Activated T-cell treated with anti-CD3 and anti-CD28 coated beads for 24 hours (primary cell): ENCODE results near the gene ASCC1.
"Not testable (repeated sequence)": the region's sequence is repeated elsewhere in the genome, so short reads cannot be mapped to it uniquely, and the experiment has no call there.

Source experiments
- DNase-seq: peaks from one replicate; pipeline ENCODE4 v3.0.0-alpha.2; 2020; ENCODE audit warnings: low read depth

ASCC1 gene

DNA sequence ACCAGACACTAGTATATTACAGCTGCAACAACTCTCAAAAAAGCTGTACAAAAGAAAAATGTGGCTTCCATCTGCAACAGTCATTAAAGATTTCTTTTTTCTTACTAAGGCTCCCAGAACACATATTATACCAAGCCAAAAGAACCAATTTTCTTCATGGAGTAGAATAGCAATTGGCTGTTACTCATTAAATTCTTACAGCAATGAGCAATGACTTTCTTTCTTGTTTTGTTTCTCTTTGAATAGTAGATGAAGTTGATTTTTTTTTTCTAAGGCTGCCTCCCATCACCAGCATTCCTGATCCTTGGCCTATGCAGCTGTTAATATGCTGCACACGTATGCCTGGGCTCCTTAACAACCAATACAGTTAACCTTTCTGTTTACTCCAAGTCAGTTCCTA, 91.1 kb downstream of the ASCC1 start:
- DNase-seq: no peak

DNA sequence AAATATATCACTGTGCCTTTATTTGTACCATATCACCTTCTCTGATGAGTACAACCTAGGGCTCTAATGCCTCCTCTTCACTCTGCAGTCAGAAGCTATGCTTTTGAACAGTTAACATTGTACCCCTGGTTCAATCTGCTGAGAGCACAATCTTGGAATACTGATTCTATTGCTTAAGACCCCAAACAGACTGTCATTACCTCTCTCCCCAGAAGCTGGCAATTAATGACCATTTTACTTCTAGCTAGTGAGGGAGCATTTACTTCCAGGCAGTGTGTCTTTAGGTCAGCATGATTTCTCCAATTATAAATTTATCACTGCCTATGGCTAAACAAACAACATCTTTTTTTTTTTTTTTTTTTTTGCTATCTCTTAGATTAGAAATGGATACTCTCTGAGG, 91.7 kb downstream of the ASCC1 start:
- DNase-seq: no peak

DNA sequence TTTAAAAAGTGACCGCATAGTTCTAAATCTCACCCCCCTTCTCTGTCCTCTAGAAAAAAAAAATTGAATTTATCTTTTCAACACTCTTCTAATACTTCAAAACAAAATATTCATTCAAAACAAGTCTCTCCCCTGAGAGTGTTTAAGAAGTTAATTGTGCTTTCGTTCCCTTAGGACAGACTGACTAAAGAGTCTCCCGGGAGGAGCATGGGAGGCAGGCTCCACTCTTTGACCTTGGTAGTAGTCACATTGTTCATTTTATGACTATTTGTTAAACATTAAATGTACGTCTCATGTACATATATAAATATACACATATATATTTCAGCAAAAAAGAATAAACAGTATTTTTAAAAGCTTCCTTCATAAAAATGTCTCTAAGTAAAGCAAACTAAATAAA, 92.5 kb downstream of the ASCC1 start:
- no peak for DNase-seq

DNA sequence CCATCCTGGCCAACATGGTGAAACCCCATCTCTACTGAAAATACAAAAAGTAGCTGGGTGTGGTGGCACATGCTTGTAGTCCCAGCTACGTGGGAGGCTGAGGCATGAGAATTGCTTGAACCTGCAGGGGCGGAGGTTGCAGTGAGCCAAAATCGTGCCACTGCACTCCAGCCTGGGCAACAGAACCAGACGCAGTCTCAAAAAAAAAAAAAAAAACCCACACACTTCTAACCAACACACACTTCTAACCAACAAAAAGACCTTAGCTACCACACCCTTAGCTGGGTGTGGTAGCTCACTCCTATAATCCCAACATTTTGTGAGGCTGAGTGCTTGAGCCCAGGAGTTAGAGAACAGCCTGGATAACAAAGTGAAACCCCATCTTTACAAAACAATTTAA, 93.9 kb downstream of the ASCC1 start:
- no peak for DNase-seq

DNA sequence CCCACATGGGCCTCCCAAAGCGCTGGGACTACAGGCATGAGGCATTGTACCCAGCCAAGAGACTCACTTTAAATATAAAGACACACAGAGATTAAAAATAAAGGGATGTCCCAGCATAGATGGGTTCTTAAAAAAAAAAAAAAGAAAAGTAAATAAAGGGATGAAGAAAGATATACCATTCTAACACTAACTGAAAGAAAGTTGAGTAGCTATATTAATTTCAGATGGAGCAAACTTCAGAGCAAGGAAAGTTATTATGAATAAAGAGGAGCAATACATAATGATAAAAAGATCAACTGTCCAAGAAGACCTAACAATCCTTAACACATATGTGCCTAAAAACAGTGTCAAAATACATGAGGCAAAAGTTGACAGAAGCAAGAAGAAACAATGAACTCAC, 94.7 kb downstream of the ASCC1 start:
- DNase-seq: no peak

DNA sequence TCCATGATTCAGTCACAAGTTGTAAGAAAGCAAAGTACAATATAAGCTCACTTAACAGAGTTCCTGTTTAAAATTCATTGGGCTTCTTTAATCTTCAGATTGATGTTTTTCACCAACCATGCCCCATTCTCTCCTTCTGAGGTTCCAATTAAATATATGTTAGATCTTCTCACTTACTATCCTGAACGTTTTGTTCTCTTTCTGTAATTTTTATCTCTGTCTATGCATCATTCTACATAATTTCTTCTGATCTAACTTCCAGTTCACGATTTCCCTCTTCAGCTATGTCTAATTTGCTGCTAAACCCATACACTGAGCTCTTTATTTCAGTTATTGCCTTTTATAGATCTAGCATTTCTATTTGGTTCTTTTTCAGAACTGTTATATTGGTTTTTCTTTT, 99.7 kb downstream of the ASCC1 start:
- DNase-seq: no peak

DNA sequence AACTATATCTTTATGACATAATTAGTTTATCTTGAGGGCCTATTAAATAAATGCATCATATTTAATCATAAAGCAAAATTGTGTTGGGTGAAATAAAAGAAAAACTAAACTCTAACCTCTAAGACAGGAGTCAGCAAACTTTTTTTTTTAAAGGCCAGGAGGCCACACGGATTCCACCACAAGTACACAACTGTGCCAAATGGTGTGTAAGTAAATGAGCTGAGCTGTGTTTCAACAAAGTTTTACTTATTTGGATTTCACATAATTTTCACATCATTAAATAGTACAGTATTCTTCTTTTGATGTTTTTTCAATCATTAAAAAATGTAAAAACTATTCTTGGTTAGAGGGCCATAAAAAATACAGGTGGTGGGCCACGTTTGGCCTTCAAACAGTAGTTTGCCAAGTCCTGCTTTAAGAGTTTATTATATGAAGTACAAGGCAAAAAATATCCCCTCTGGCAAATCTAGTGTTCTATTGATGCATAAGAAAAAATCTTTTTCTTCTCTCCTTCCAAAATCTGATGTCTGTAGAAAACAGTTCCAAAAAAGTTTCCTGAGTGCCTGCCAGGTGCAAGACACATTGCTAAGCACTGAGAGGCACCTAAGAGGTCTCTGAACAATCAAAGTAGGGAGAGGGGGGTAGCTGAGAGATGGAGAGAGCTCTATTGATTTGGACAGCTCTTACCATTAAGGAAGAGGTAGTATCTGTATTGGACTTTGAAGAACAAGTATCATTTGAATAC, 101.2 kb downstream of the ASCC1 start:
- no peak for DNase-seq

DNA sequence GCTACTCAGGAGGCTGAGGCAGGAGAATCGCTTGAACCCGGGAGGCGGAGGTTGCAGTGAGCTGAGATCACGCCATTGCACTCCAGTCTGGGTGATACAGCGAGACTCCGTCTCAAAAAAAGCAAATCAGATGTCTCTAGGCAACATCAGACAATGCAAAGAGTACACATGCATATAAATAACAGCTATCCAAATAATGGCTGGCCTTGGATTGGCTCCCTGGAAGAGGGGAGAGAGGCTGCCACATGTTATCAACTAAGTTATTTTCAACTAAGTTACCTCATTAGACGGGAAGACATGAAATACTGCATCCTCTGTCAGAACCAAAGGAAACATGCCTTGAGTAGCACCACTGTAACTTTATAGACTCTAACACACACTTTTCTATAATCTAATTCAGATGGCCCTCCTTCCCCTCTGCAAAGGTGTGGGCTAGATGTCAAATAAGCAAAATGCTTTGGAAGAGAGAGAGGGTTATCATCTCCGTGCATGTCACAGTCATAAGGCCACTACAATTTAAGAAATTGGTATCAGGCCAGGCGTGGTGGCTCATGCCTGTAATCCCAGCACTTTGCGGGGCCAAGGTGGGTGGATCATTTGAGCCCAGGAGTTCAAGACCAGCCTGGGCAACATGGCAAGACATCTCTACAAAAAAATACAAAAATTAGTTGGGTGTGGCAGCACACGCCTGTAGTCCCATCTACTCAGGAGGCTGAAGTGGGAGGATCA, 105.2 kb downstream of the ASCC1 start:
- no peak for DNase-seq

DNA sequence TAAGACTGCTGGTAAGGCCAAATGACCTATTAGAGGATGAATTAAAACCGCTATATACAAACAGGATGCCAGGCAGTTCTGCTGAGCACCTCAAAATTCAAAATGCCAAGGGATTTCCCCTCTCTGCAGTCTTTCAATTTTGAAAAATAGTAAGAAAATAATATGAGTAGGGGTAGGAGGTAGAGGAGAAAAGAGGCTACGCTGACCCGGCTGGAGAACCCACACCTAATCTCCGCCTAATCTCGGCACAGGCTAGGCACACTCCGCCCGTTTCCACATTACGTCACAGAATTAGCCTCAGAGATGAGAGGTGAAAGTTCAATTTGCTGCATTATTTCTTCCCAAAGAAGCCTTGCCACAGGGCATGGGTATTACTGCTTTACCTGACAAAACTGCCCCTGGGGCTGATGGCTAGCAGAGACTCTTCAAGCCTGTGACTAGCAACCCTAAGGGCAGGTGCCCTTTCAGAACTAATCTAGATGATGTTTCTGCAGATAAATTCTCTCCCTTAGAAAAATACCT, 106.4 kb downstream of the ASCC1 start:
- no peak for DNase-seq

DNA sequence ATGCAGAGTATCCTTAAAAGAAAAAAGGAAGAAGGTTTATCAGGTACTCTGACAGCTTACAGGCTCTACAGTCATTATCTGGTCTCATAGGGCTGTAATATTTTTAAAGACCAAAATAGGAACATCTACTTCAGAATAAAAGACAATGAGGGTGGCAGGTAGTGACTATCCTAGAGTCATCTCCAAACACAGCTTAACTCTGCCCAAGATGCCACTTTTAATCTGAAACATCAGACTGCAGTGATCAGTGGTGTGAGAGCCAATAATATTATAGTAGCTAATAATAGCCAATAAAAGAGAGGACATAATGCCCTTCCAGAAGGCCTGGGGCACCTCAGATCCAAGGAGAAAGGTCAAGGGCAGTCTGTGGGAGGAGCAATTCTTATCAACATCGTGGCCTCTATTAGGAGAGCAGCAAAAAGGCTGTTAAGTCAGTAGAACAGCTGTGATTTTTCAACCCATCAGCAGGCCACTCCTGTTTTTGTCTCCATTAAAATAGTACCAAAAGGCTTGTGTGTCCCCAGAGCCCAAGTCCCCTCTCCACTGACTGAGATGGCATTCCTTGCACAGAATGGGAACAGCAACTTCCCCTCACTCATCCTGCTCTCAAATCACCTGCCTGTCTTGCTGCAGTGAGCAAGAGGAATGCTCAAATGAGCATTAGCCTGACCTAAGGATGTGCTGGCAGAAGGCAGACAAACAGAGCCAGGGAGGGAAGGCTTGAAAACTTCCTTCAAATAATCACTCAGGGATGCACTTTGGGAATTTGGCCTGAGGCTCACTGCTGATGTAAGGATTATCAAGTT, 107.0 kb downstream of the ASCC1 start:
- no peak for DNase-seq

DNA sequence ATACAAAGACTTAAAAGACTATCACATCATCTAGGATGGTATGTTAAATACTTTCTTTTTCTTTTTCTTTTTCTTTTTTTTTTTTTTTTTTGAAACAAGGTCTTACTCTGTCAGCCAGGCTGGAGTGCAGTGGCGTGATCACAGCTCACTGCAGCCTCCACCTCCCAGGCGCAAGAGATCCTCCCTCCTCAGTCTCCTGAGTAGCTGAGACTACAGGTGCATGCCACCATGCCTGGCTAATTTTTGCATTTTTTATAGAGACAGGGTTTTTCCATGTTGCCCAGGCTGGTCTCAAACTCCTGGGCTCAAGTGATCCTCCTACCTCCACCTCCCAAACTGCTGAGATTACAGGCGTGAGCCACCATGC, 108.1 kb downstream of the ASCC1 start:
- DNase-seq: not testable (repeated sequence)

DNA sequence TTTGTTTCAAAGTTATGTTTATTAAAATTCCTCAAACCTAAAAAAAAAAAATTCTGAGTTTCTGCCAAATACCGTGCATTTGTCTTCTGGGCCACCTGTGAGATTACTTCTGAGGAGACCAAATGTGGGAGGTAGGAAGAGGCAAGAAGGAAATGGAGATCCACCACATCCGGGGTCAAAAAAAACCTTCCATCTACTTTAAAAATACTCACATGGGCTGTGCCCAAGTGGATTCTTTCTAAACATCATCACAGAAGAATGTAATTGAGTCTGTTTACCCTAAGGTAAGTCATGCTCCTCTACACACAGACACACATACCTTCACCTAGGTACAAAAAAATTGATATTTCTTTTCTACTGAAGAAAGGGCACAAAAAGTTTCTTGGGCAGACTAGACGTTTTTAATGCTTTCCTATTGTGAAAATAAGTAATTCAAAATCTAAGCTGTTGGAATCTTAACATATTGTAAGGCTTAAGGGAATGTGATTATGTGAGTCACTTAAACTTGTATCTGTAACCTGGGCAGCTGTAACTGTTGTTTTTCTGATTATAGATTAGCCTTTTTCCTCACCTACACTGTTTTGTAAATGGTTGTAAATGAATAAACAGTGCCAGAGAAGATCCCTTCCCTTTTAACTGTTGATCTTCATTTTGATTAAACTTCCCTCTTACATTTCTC, 108.6 kb downstream of the ASCC1 start:
- no peak for DNase-seq

DNA sequence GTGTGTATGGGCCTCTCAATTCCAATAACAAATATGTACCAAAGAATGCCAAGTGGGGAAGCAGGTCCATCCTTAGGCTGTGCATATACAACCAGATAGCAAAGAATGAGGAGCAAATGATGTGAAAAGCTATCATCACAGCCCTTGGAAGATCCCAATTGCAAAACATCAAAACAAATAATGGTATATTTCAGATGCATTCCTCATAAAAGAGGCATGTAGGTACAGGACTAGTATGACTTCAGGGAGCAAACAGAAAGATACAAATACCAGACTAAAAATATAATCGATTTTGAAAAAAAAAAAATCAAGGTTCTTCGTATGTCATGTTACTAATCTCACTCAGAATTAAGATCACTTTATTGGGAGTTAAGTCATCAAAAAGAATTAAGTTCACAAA, 109.2 kb downstream of the ASCC1 start:
- DNase-seq: no peak

DNA sequence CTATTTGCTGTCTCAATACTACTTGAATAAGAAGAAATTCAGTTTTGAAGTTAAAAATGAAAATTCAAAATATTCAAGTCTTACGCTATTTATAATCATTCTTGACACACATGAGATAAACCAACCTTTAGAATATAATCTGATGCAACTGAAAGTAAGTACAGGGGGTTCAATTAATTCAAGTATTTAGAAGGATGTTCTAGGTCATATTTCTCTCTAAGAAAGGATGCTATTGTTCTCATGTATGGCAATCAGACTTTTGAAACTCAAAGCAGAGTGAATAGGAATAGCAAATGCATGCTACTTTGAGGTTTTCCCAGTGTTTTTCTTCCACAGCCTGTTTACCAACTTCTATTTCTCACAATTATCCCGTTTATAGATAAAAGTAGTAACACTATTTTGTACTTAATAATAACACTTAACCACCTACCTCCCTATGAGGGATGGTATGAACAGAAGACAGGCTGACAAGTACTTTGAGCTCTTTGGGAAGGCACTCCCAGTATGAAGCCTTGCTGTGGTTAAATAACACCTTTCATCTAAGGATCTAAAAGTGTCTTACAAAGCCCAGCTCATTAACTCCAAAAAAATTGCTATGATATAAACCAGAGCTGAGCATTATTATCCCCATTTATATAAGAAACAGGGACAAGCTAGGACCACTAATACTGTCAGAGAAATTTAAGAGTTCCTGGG, 109.8 kb downstream of the ASCC1 start:
- DNase-seq: no peak

DNA sequence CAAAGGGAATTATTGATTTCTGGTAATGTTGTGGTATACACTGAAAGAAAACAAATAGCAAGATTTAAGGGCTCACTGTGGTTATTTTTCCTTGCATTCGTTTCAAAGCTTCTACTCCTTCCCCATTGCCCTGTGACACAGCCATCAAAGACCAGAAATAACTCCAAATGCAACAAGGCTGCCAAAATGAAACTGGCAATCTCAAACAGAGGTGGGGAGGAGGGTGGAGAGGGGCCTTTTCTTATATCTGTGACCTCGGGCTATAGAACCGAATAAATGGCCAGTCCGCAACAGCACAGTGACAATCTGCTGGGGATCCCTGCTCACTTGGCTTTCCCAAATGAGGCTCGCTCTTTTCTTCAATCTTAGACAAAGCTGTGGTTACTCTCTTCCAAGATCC, 110.4 kb downstream of the ASCC1 start:
- DNase-seq: no peak

DNA sequence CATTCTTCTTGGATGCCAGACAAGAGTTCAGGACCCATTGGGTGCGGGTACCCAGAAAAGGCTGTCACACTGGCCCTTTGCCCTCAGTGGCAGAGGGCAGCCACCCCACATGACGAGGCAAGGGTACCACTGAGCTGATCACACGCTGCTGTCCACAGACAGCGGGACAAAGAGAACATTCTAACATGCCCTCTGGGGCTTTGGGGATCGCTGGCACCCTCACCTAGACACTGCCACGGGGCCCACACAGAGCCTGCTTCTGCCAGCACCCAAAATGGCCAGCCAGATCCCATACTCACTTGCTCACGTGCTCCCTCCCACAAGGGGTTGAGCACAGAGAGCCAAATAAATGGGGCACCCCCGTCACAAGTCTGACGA, 111.0 kb downstream of the ASCC1 start:
- no peak for DNase-seq

DNA sequence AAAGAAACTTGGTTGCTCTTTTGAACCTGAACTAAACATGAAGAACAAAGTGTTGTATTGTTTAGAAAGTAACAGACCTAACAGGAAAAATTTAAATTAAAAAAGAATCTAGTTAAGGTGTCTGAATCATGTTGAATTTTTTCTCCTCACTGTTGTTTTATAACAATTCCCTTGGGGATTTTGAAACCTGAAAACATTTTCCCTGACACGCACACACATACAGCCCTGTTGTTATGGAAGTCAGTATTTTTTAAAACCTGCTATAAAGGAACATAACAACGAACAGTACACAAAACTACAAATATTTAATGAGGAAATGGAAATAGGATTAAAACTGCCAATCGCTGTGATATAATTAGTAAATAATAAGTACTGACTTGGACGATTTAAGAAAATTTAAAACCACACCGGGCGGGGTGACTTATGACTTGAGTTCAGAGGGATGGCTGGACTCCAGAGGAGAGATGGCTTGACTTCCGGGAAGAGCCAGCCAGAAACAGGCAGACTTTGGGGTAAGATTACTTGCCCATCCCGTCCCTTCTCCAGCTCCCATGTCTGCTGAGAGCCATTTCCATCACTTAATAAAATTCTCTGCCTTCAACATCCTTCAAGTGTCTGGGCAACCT, 111.5 kb downstream of the ASCC1 start:
- no peak for DNase-seq

DNA sequence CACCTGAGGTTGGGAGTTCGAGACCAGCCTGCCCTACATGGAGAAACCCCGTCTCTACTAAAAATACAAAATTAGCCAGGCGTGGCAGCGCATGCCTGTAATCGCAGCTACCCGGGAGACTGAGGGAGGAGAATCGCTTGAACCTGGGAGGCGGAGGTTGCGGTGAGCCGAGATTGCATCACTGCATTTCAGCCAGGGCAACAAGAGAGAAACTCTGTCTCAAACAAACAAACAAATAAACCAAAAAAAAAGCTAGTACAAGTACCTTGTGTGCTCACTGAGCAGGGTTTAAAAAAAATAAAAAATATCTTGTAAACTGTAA, 116.5 kb downstream of the ASCC1 start:
- no peak for DNase-seq

DNA sequence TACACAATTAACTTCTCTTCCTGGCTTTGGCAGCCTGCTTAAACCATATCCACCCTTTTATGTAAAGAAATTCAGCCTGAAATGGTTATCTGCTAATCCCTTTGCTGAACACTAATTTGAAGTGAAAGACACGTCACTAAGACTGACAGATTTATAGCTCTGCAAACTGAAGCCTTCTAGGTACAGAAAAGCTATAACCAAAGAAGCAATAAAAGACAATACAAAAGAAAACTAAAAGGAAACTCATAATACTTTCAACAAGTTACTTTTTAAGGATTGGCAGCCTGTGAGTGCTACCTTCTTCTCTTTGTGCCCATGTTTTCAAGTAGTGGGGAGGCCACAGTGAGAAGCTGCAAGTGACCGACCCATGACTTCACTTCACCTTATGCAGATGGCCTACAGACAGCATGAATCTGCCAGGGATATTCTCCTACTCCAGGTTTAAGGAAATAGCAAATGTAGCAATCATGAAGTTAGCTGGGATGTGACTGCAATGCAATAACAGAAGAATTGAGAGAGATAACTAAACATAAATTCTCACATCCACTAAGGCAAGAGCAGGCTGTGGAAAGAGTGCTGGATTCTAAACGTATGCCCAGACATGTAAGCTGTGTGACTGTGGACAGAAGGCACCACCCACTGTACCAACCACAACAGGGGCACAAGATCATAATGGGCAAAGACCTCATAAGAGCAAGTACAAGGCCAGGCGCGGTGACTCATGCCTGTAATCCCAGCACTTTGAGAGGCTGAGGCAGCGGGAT, 117.1 kb downstream of the ASCC1 start:
- DNase-seq: no peak

DNA sequence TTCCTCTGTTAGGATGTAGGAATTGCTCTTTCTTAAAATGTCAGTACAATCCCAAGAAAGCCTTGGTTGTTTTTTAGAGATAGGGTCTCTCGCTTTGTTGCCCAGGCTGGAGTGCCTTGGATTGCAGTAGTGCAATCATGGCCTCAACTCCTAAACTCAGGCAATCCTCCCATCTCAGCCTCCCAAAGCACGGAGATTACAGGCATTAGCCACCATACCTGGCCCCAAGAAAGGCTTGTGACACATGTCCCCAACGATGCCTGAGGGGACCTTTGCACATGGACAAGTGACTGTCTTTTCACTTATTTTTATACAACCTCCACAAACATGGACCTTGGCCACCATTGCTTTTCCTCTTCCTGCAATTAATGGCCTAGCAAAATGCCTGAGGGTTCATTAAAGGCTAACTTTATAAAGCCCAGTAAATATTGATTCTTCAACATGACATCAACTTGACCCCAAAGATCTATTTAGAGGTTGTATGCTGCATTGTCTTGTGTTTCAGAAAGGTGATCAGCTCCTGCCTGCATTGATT, 117.7 kb downstream of the ASCC1 start:
- DNase-seq: no peak
